K562 (cell line): ENCODE measurements around the gene VKORC1. TPM values are rescaled to one million over a fixed set of nuclear protein-coding genes. Genes with fewer than 3 reads are reported as not detected.

ENCODE experiments used
- ATAC-seq: fragments of 200-7000 bp; cut with Tn5 transposase; 3 replicates; pipeline ENCODE4 v1.9.1; 2020; ENCODE audit warnings: moderate library complexity
- BruUV-seq: library from RNA; stranded (reverse); fragments of 400-500 nt; replicated peaks from 2 replicates; lab custom pipeline; 2021; lab: Mats Ljungman, UMichigan
- CTCF ChIA-PET: fragments of 300-600 bp; formaldehyde crosslinking; extraction: SDS; loops from one replicate; lab custom pipeline; 2021; ENCODE audit warnings: low intra/inter-chr PET ratio; lab: Yijun Ruan, JAX
- POLR2A ChIA-PET: fragments of 300-600, 350-650 bp; sonication (Branson Sonifier 250); formaldehyde crosslinking; extraction: SDS; loops from one replicate; lab custom pipeline; 2021; ENCODE audit warnings: antibody characterized with exemption, inconsistent platforms; lab: Yijun Ruan, JAX
- DNase-seq, 4 experiments: peaks; one replicate each; pipeline versions ENCODE4 v3.0.0 to v3.0.0-alpha.2; 2011 to 2018; ENCODE audit warnings: low spot score in 3 of 4, mixed read lengths in 3 of 4; ENCODE audit errors: extremely low read depth in 1 of 4
- FAIRE-seq: peaks from 2 replicates; lab custom pipeline; 2011; peaks lifted over from hg19 to GRCh38; lab: Jason Lieb, UNC
- H2AFZ ChIP-seq: 2 replicates; pipeline ENCODE4 v1.6.0; 2011; ENCODE audit warnings: low read depth, low read length, control low read depth, inconsistent platforms
- H3K27ac ChIP-seq: fragments of 200-600 bp; 3 replicates; pipeline ENCODE4 v1.8.0; 2011; ENCODE audit warnings: low read depth, mild to moderate bottlenecking, control low read depth, inconsistent platforms, low read length, moderate library complexity, mixed read lengths; ENCODE audit errors: extremely low read depth
- H3K27me3 ChIP-seq, 2 experiments: fragments of 300-600 bp in 1 of 2; 2 replicates in 1 of 2; 3 replicates in 1 of 2; pipeline versions ENCODE4 v1.6.0 to v1.8.0; 2011; ENCODE audit warnings: inconsistent platforms in 2 of 2, low read length in 2 of 2, mild to moderate bottlenecking in 1 of 2, mixed read lengths in 1 of 2, moderate library complexity in 1 of 2; ENCODE audit not compliant: control insufficient read depth in 2 of 2, insufficient read depth in 2 of 2
- H3K36me3 ChIP-seq: fragments of 300-600 bp; 3 replicates; pipeline ENCODE4 v1.8.0; 2011; ENCODE audit warnings: mild to moderate bottlenecking, low read length, inconsistent platforms; ENCODE audit not compliant: control insufficient read depth, insufficient read depth
- H3K4me1 ChIP-seq, 2 experiments: fragments of 200-600 bp in 1 of 2; replicated peaks in 1 of 2; 2 replicates in 1 of 2; 3 replicates in 1 of 2; pipeline versions ENCODE4 v1.5.1 to v1.8.0; 2011; ENCODE audit warnings: inconsistent platforms in 2 of 2, low read length in 2 of 2, mild to moderate bottlenecking in 1 of 2, mixed read lengths in 1 of 2, moderate library complexity in 1 of 2; ENCODE audit not compliant: control insufficient read depth in 2 of 2, insufficient read depth in 2 of 2
- H3K4me2 ChIP-seq: 2 replicates; pipeline ENCODE4 v1.6.1; 2011; ENCODE audit warnings: low read length, control low read depth, inconsistent platforms, mixed read lengths; ENCODE audit not compliant: insufficient read depth
- H3K4me3 ChIP-seq: fragments of 200-600 bp; sonication (generic), shearing (Covaris generic); 2 replicates; pipeline ENCODE4 v1.5.1; 2016; ENCODE audit warnings: control low read depth, inconsistent platforms
- H3K79me2 ChIP-seq: fragments of 200-600 bp; 3 replicates; pipeline ENCODE4 v1.8.0; 2011; ENCODE audit warnings: low read length, inconsistent platforms; ENCODE audit not compliant: control insufficient read depth, insufficient read depth
- H3K9ac ChIP-seq, 2 experiments: 2 replicates each; pipeline versions ENCODE4 v1.6.0 to v1.6.1; 2011; ENCODE audit warnings: low read depth in 2 of 2, low read length in 2 of 2, control low read depth in 1 of 2, inconsistent platforms in 1 of 2, mild to moderate bottlenecking in 1 of 2, mixed read lengths in 1 of 2; ENCODE audit not compliant: insufficient read depth in 1 of 2
- H3K9me1 ChIP-seq: one replicate; pipeline ENCODE4 v1.6.0; 2011; ENCODE audit warnings: inconsistent platforms, mild to moderate bottlenecking, low read length, moderate library complexity; ENCODE audit not compliant: control insufficient read depth, insufficient read depth
- H3K9me3 ChIP-seq: replicated peaks from 2 replicates; pipeline ENCODE4 v1.5.1; 2011; ENCODE audit warnings: low read depth, low read length, inconsistent platforms; ENCODE audit not compliant: control insufficient read depth, insufficient read depth
- H4K20me1 ChIP-seq: replicated peaks from 2 replicates; pipeline ENCODE4 v1.6.1; 2011; ENCODE audit warnings: low read length, inconsistent platforms, mixed read lengths; ENCODE audit not compliant: control insufficient read depth, insufficient read depth
- AFF4 ChIP-seq: sonication (generic); formaldehyde crosslinking; IDR thresholded peaks from 2 replicates; pipeline ENCODE4 v1.8.0; 2023; ENCODE audit warnings: mild to moderate bottlenecking, missing genetic modification reagents
- FOXA1 ChIP-seq: fragments of 450-650 bp; IDR thresholded peaks from 2 replicates; pipeline ENCODE4 v1.6.1; 2016; ENCODE audit warnings: mild to moderate bottlenecking, borderline replicate concordance
- GABPB1 ChIP-seq: sonication (generic); formaldehyde crosslinking; IDR thresholded peaks from 2 replicates; pipeline ENCODE4 v1.8.0; 2022; ENCODE audit warnings: mild to moderate bottlenecking, missing genetic modification reagents
- HLTF ChIP-seq: fragments of 450-650 bp; IDR thresholded peaks from 2 replicates; pipeline ENCODE4 v1.6.1; 2016
- KLF10 ChIP-seq: fragments of 250-450 bp; sonication (Bioruptor Pico); IDR thresholded peaks from 2 replicates; pipeline ENCODE4 v1.6.1; 2021; ENCODE audit warnings: matching md5 sums
- L3MBTL2 ChIP-seq: fragments of 450-650 bp; IDR thresholded peaks from 2 replicates; pipeline ENCODE4 v1.6.1; 2016; ENCODE audit warnings: mild to moderate bottlenecking, moderate library complexity
- PHB2 ChIP-seq: fragments of 450-650 bp; IDR thresholded peaks from 2 replicates; pipeline ENCODE4 v1.6.1; 2017; ENCODE audit warnings: low read depth
- POLR2G ChIP-seq: fragments of 200-400 bp; formaldehyde crosslinking; IDR thresholded peaks from 2 replicates; pipeline ENCODE4 v1.6.1; 2017; ENCODE audit warnings: low read depth, mild to moderate bottlenecking, antibody characterized with exemption, low read length, moderate library complexity
- PTTG1 ChIP-seq: fragments of 450-650 bp; IDR thresholded peaks from 2 replicates; pipeline ENCODE4 v1.6.1; 2016; ENCODE audit warnings: low read depth, mild to moderate bottlenecking, missing genetic modification characterization, missing compliant biosample characterization
- RAD51 ChIP-seq: fragments of 450-650 bp; IDR thresholded peaks from 2 replicates; pipeline ENCODE4 v1.7.1; 2016; ENCODE audit warnings: low read depth, mild to moderate bottlenecking, borderline replicate concordance
- ZNF165 ChIP-seq: fragments of 250-450 bp; sonication (Bioruptor Pico); IDR thresholded peaks from 2 replicates; pipeline ENCODE4 v1.4.0; 2020; ENCODE audit warnings: borderline replicate concordance
- ZNF277 ChIP-seq: fragments of 250-450 bp; sonication (Bioruptor Pico); IDR thresholded peaks from 2 replicates; pipeline ENCODE4 v1.8.0; 2022; ENCODE audit warnings: inconsistent platforms, mild to moderate bottlenecking, moderate library complexity, borderline replicate concordance
- ZNF586 ChIP-seq: fragments of 450-650 bp; formaldehyde crosslinking; conservative IDR thresholded peaks from 2 replicates; pipeline ENCODE4 v1.4.0; 2020; ENCODE audit warnings: mild to moderate bottlenecking, moderate library complexity
- WGBS: fragments of 100-300 bp; shearing (Covaris generic); methylation state at CpG from one replicate; pipeline ENCODE4 v1.1.6; 2016; ENCODE audit warnings: low coverage, mixed read lengths; ENCODE audit not compliant: insufficient coverage; ENCODE audit errors: missing lambda C conversion rate; 5-methylcytosine and 5-hydroxymethylcytosine counted together
- in situ Hi-C: fragments of 300-500 bp; cut with MboI; formaldehyde crosslinking; loops from 4 replicates; pipeline ENCODE4 v1.15.0; 2018; ENCODE audit warnings: inconsistent platforms, mixed read lengths
- intact Hi-C: fragments of 100-400 bp; cut with micrococcal nuclease; formaldehyde crosslinking; loops from 2 replicates; pipeline ENCODE4 v1.14.2; 2022
- polyA plus RNA-seq, 8 experiments: library from polyadenylated mRNA; depleted of rRNA in 4 of 8; stranded (reverse) in 5 of 8; unstranded in 3 of 8; fragments of >200 nt; fragmentation: Nextera tagmentation in 2 of 8; fragmentation: Illumina TruSeq in 1 of 8; extraction: Ambion mirVana in 2 of 8; extraction: Trizol in 1 of 8; gene quantifications; 2 replicates each; pipeline versions ENCODE4 v1.2.1 to v1.2.3, GENCODE V29; 2011 to 2014; ENCODE audit warnings: inconsistent platforms in 1 of 8, missing spikeins in 1 of 8
- total RNA-seq, 7 experiments: library from RNA; depleted of rRNA in 6 of 7; stranded (reverse); fragments of >200 nt in 6 of 7; fragmentation: Illumina TruSeq in 2 of 7; extraction: Trizol in 2 of 7; gene quantifications; 2 replicates each; pipeline versions ENCODE4 v1.2.1 to v1.2.3, GENCODE V29; 2011 to 2021; ENCODE audit warnings: low replicate concordance in 1 of 7

VKORC1 gene
- total and polyA plus RNA-seq, 9 of the 15 experiments (the other 6 are each of a cell fraction or from before 2014, with no cell fraction given): 30.0 to 119 (median 62.1) TPM

DNA sequence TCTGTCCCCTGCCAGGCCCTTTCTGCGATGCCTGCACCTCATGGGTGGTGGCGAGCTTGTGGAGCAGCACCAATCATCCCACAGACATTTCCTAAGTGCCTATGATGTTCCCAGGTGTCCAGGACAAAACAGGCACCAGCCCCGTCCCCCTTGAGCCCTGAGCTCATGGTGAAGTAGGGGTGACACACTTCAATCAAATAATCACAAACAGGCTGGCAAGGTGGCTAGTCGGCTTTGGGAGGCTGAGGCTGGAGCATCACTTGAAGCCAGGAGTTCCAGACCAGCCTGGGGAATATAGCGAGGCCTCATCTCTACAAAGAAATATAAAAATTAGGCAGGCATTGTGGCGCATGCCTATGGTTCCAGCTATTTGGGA, 41.7 kb upstream of the VKORC1 start (continued):
- TF ChIP-seq AFF4 (CRISPR knock-in tag): no peak

GRCh38 chr16:31135535-31136286, 41.1 kb upstream of the VKORC1 start, which contains the start of gene PRSS8:
PRSS8 (minus strand) TSS chr16:31135727; CDS start chr16:31135498, 229 bp downstream.
- DNase-seq (peak; percentile 61 to 82 (median 72)), ATAC-seq (peak; percentile 78), FAIRE-seq (peak; percentile 76)
- Histone ChIP-seq H3K27ac (peak within 1 kb of the TSS; percentile 22; the same call in 1 of the 3 replicates), H3K4me1 (peaks cover 31 to 80% of the 10 kb centered on the region in 2 experiments), H3K27me3 (no peaks in the 10 kb centered on the region), H3K79me2 (no peaks in the 10 kb centered on the region), H3K36me3 (peaks cover 20% of the 10 kb centered on the region; the same call in 1 of the 3 replicates), H3K9me1 (no peaks in the 10 kb centered on the region), H3K9ac (peak within 1 kb of the TSS; percentile 36 to 87), H4K20me1 (no peaks in the 10 kb centered on the region), H3K4me3 (peak within 1 kb of the TSS; percentile 26; the same call in 1 of the 2 replicates), H3K9me3 (no peaks in the 10 kb centered on the region), H3K4me2 (peak within 1 kb of the TSS; percentile 81), H2AFZ (peak within 1 kb of the TSS; percentile 65)
- no TSS peak for BruUV-seq
- WGBS: 31% methylated on average over 21 of the region's 22 CpGs
- ChIA-PET CTCF (no interaction called here), POLR2A (interaction anchor here (1.4 to 4.2 kb wide), 3 partner anchors 17 to 44 kb away, joined by 5 to 23 read pairs (median 11); partner anchors contain the start of genes FUS and KAT8)
- intact Hi-C loops (no loop called here), in situ Hi-C loops (no loop called here)
- TF ChIP-seq ZNF277 (CRISPR knock-in tag) (no peak), GABPB1 (CRISPR knock-in tag) (no peak), ZNF586 (no peak), KLF10 (CRISPR knock-in tag) (no peak), RAD51 (no peak), HLTF (peak; percentile 90; the same call in 1 of the 2 replicates), PTTG1 (tag) (no peak), ZNF165 (CRISPR knock-in tag) (no peak), POLR2G (peak; percentile 65), L3MBTL2 (peak; percentile 16; the same call in 1 of the 2 replicates), PHB2 (peak; percentile 67; the same call in 1 of the 2 replicates), FOXA1 (no peak)
